GM12878 (cell line): Measurements from ENCODE around the gene KDM2A. TPM values are rescaled to one million over a fixed set of nuclear protein-coding genes. Genes with fewer than 3 reads are reported as not detected.

Source experiments
- ATAC-seq: fragments of 200-7000 bp; cut with Tn5 transposase; 3 replicates; pipeline ENCODE4 v1.9.1; 2020; ENCODE audit warnings: mild to moderate bottlenecking, moderate library complexity
- BruUV-seq: library from RNA; stranded (reverse); fragments of 400-500 nt; replicated peaks from 2 replicates; lab custom pipeline; 2021; lab: Mats Ljungman, UMichigan
- CTCF ChIA-PET: fragments of 300-600 bp; sonication (Branson Sonifier 250); formaldehyde crosslinking; extraction: SDS; loops from one replicate; lab custom pipeline; 2021; ENCODE audit warnings: inconsistent platforms; lab: Yijun Ruan, JAX
- POLR2A ChIA-PET: fragments of 350-600 bp; formaldehyde crosslinking; extraction: SDS; loops from one replicate; lab custom pipeline; 2021; ENCODE audit warnings: inconsistent platforms; lab: Charles Lee
- RAD21 ChIA-PET: fragments of 300-600 bp; sonication (Branson Sonifier 250); formaldehyde crosslinking; loops from one replicate; lab custom pipeline; 2023; ENCODE audit warnings: antibody characterized with exemption; ENCODE audit not compliant: unreplicated experiment; lab: Charles Lee
- SMC1A ChIA-PET: fragments of 300-600 bp; sonication (Branson Sonifier 250); formaldehyde crosslinking; loops from one replicate; lab custom pipeline; 2023; ENCODE audit not compliant: unreplicated experiment, uncharacterized antibody; lab: Charles Lee
- DNase-seq: peaks from one replicate; pipeline ENCODE4 v3.0.0-alpha.2; 2011; ENCODE audit warnings: low read depth, low spot score
- FAIRE-seq: peaks from 3 replicates; lab custom pipeline; 2011; peaks lifted over from hg19 to GRCh38; lab: Jason Lieb, UNC
- H2AFZ ChIP-seq: 2 replicates; pipeline ENCODE4 v1.6.0; 2011; ENCODE audit warnings: low read depth, low read length, control low read depth; ENCODE audit not compliant: control insufficient read depth
- H3K27ac ChIP-seq: 2 replicates; pipeline ENCODE4 v1.5.1; 2011; ENCODE audit warnings: control low read depth; ENCODE audit not compliant: control insufficient read depth, insufficient read depth
- H3K27me3 ChIP-seq, 2 experiments: replicated peaks in 1 of 2; 2 replicates each; pipeline versions ENCODE4 v1.6.0 to v1.6.1; 2011; ENCODE audit warnings: low read length in 1 of 2; ENCODE audit not compliant: control insufficient read depth in 2 of 2, insufficient read depth in 2 of 2
- H3K36me3 ChIP-seq, 2 experiments: 2 replicates each; pipeline ENCODE4 v1.5.1; 2011; ENCODE audit warnings: low read length in 1 of 2; ENCODE audit not compliant: control insufficient read depth in 2 of 2, insufficient read depth in 2 of 2
- H3K4me1 ChIP-seq: 2 replicates; pipeline ENCODE4 v1.6.1; 2011; ENCODE audit warnings: mild to moderate bottlenecking, low read length, moderate library complexity, mixed read lengths; ENCODE audit not compliant: control insufficient read depth, insufficient read depth
- H3K4me2 ChIP-seq: 2 replicates; pipeline ENCODE4 v1.6.0; 2011; ENCODE audit warnings: control low read depth; ENCODE audit not compliant: control insufficient read depth, insufficient read depth
- H3K4me3 ChIP-seq: fragments of 200-600 bp; sonication (generic); 2 replicates; pipeline ENCODE4 v1.5.1; 2016
- H3K79me2 ChIP-seq: 2 replicates; pipeline ENCODE4 v1.6.0; 2011; ENCODE audit warnings: low read length; ENCODE audit not compliant: control insufficient read depth, insufficient read depth
- H3K9ac ChIP-seq: 2 replicates; pipeline ENCODE4 v1.8.0; 2011; ENCODE audit warnings: low read length, control low read depth, mixed read lengths; ENCODE audit not compliant: control insufficient read depth, insufficient read depth
- H3K9me3 ChIP-seq: replicated peaks from 3 replicates; pipeline ENCODE4 v1.5.1; 2011; ENCODE audit warnings: mild to moderate bottlenecking, low read length; ENCODE audit not compliant: control insufficient read depth, insufficient read depth
- H4K20me1 ChIP-seq: 2 replicates; pipeline ENCODE4 v1.6.0; 2011; ENCODE audit not compliant: control insufficient read depth, insufficient read depth
- EGR1 ChIP-seq, 2 experiments: IDR thresholded peaks; 1 replicate in 1 of 2; 2 replicates in 1 of 2; pipeline ENCODE4 v1.6.1; 2011 to 2012; ENCODE audit warnings: low read depth in 2 of 2, low read length in 2 of 2, borderline replicate concordance in 1 of 2, mild to moderate bottlenecking in 1 of 2, moderate library complexity in 1 of 2
- MEF2B ChIP-seq: fragments of 450-650 bp; IDR thresholded peaks from 2 replicates; pipeline ENCODE4 v1.6.1; 2018; ENCODE audit warnings: mild to moderate bottlenecking, moderate library complexity; ENCODE audit not compliant: partially characterized antibody, poor library complexity, severe bottlenecking
- MYB ChIP-seq: fragments of 150-350 bp; IDR thresholded peaks from 2 replicates; pipeline ENCODE4 v1.6.1; 2014; ENCODE audit warnings: mild to moderate bottlenecking, low read depth, low read length, borderline replicate concordance
- NKRF ChIP-seq: fragments of 450-650 bp; conservative IDR thresholded peaks from 2 replicates; pipeline ENCODE4 v1.6.1; 2017; ENCODE audit warnings: mild to moderate bottlenecking, moderate library complexity
- PRDM15 ChIP-seq: fragments of 450-650 bp; formaldehyde crosslinking; IDR thresholded peaks from 2 replicates; pipeline ENCODE4 v1.4.0; 2020; ENCODE audit warnings: mild to moderate bottlenecking, moderate library complexity
- RAD21 ChIP-seq: IDR thresholded peaks from 2 replicates; pipeline ENCODE4 v1.6.1; 2011; ENCODE audit warnings: mild to moderate bottlenecking, low read depth, low read length, moderate library complexity; ENCODE audit not compliant: insufficient read depth
- RBBP5 ChIP-seq: fragments of 200-600 bp; sonication (generic); conservative IDR thresholded peaks from 2 replicates; pipeline ENCODE4 v1.6.1; 2016
- RELB ChIP-seq: fragments of 450-650 bp; IDR thresholded peaks from 2 replicates; pipeline ENCODE4 v1.6.1; 2017; ENCODE audit warnings: low read depth, mild to moderate bottlenecking, moderate library complexity
- RUNX3 ChIP-seq: IDR thresholded peaks from 2 replicates; pipeline ENCODE4 v1.6.1; 2012; ENCODE audit warnings: low read length, inconsistent platforms
- SIN3A ChIP-seq: IDR thresholded peaks from 2 replicates; pipeline ENCODE4 v1.6.1; 2012; ENCODE audit warnings: low read depth, low read length, improper control_type of control experiment
- SUZ12 ChIP-seq: fragments of 200-600 bp; sonication (generic); IDR thresholded peaks from one replicate; pipeline ENCODE4 v1.6.1; 2018; ENCODE audit warnings: antibody characterized with exemption, mild to moderate bottlenecking; ENCODE audit not compliant: unreplicated experiment
- WRNIP1 ChIP-seq: IDR thresholded peaks from 2 replicates; pipeline ENCODE4 v1.6.1; 2011; ENCODE audit warnings: low read depth, low read length, improper control_type of control experiment, borderline replicate concordance
- WGBS: methylation state at CpG from one replicate; pipeline ENCODE4 v1.1.6; 2016; ENCODE audit warnings: low lambda C conversion rate; ENCODE audit not compliant: insufficient replicate concordance, insufficient coverage; ENCODE audit errors: missing lambda C conversion rate; 5-methylcytosine and 5-hydroxymethylcytosine counted together
- in situ Hi-C: fragments of 300-500 bp; cut with MboI; formaldehyde crosslinking; loops from 9 replicates; pipeline ENCODE4 v1.14.3; 2018; ENCODE audit warnings: mixed read lengths
- intact Hi-C: fragments of 100-400 bp; cut with micrococcal nuclease; formaldehyde crosslinking; loops from one replicate; pipeline ENCODE4 v1.14.2; 2022; ENCODE audit not compliant: unreplicated experiment
- polyA plus RNA-seq, 11 experiments: library from polyadenylated mRNA; depleted of rRNA in 4 of 11; unstranded in 6 of 11; stranded (reverse) in 5 of 11; fragments of >200 nt; fragmentation: Nextera tagmentation in 4 of 11; fragmentation: Illumina TruSeq in 1 of 11; extraction: Ambion mirVana in 4 of 11; extraction: Trizol in 1 of 11; gene quantifications; 1 replicate in 1 of 11; 2 replicates in 10 of 11; pipeline versions ENCODE4 v1.2.1 to v1.2.3, GENCODE V29; 2011 to 2016; ENCODE audit warnings: inconsistent platforms in 2 of 11, missing spikeins in 2 of 11, low read depth in 1 of 11
- total RNA-seq, 4 experiments: library from RNA; depleted of rRNA in 3 of 4; stranded (reverse); fragments of >200 nt in 3 of 4; fragmentation: Illumina TruSeq in 1 of 4; extraction: Trizol in 1 of 4; gene quantifications; 2 replicates each; pipeline versions ENCODE4 v1.2.1 to v1.2.3, GENCODE V29; 2013 to 2021

Gene KDM2A
- total and polyA plus RNA-seq, 10 of the 15 experiments (the other 5 are each of a cell fraction or from before 2014, with no cell fraction given), result 10.5 to 69.3 (median 41.6) TPM

GRCh38 chr11:67082071-67082791 lies 36.8 kb upstream of the KDM2A start:
- ATAC-seq (peak; percentile 7; the same call in 2 of the 3 replicates), DNase-seq (no peak), FAIRE-seq (no peak)
- Histone ChIP-seq H3K27ac (no peak overlapping the region), H4K20me1 (no peaks in the 10 kb centered on the region), H3K9me3 (no peaks in the 10 kb centered on the region), H3K4me1 (peaks cover 20% of the 10 kb centered on the region), H2AFZ (peak overlapping the region; percentile 49), H3K79me2 (no peaks in the 10 kb centered on the region), H3K27me3 (no peaks in the 10 kb centered on the region), H3K4me2 (peak overlapping the region; percentile 19), H3K9ac (no peak overlapping the region), H3K4me3 (peak overlapping the region; percentile 5; the same call in 1 of the 2 replicates), H3K36me3 (no peaks in the 10 kb centered on the region)
- ChIA-PET RAD21 (interaction anchor here (0.6 to 2.7 kb wide), 17 partner anchors 22 to 310 kb away, joined by 3 to 16 read pairs (median 3); partner anchors contain the start of genes KDM2A and RAD9A), SMC1A (interaction anchor here (0.5 to 3.6 kb wide), 16 partner anchors 22 to 301 kb away, joined by 3 to 19 read pairs (median 4); no protein-coding TSS in a partner anchor), CTCF (interaction anchor here (0.6 to 6.1 kb wide), 21 partner anchors 8 to 300 kb away, joined by 3 to 114 read pairs (median 4); partner anchors contain the start of gene KDM2A), POLR2A (interaction anchor here (0.6 to 2.1 kb wide), 3 partner anchors 115 to 305 kb away, joined by 3 to 5 read pairs (median 3); no protein-coding TSS in a partner anchor)
- intact Hi-C loops (loop anchor here (5.0 to 10.0 kb wide), 2 partner anchors 35 to 163 kb away; partner anchors contain the start of gene KDM2A), in situ Hi-C loops (loop anchor here (5.0 kb wide), 1 partner anchor 85 kb away; no protein-coding TSS in a partner anchor)
- WGBS, result 37% methylated on average over 20 of the region's 20 CpGs
- BruUV-seq, result no TSS peak
- 0 out of 2 replicates have a peak, but pooled peaks have one; percentile 1 for TF ChIP-seq RUNX3
- TF ChIP-seq NKRF, result no peak
- no peak for TF ChIP-seq MYB
- no peak for TF ChIP-seq SIN3A
- no peak for TF ChIP-seq RELB
- no peak for TF ChIP-seq SUZ12
- no peak for TF ChIP-seq WRNIP1
- peak; percentile 40; the same call in 1 of the 2 replicates for TF ChIP-seq RAD21
- TF ChIP-seq MEF2B, result no peak
- TF ChIP-seq EGR1 (IDR thresholded peaks at IDR 0.05; ENCODE audit: borderline replicate concordance in 1 of 2, low read depth in 2 of 2, low read length in 2 of 2), result no peak
- TF ChIP-seq RBBP5, result no peak
- no peak for TF ChIP-seq PRDM15 (CRISPR knock-in tag)
